T-helper 1 cell treated with Interleukin-12 subunit alpha and Interleukin-12 subunit beta and Interleukin-4 antibody, amounts not matched to agents 30 μg/mL and 1 μg/mL, for 36 hours (primary cell): ENCODE measurements around the gene ZNF24.

Experiments
- H3K27ac Mint-ChIP-seq: one replicate; pipeline ENCODE4 v1.8.0; 2021; ENCODE audit warnings: mild to moderate bottlenecking, mixed read lengths
- H3K27me3 Mint-ChIP-seq: one replicate; pipeline ENCODE4 v1.8.0; 2021; ENCODE audit warnings: low read depth, mixed read lengths
- H3K36me3 Mint-ChIP-seq: one replicate; pipeline ENCODE4 v1.8.0; 2021; ENCODE audit warnings: low read depth, mixed read lengths
- H3K4me1 Mint-ChIP-seq: one replicate; pipeline ENCODE4 v1.8.0; 2021; ENCODE audit warnings: low read depth, mixed read lengths
- H3K4me3 Mint-ChIP-seq: one replicate; pipeline ENCODE4 v1.8.0; 2021; ENCODE audit warnings: mild to moderate bottlenecking, moderate library complexity, mixed read lengths
- H3K9me3 Mint-ChIP-seq: one replicate; pipeline ENCODE4 v1.8.0; 2021; ENCODE audit warnings: mixed read lengths

Gene ZNF24

GRCh38 chr18:35337286-35337685, 6.9 kb downstream of the ZNF24 start:
- peaks cover 79% of the 10 kb centered on the region for H3K36me3 Mint-ChIP-seq

GRCh38 chr18:35335866-35336265, 8.4 kb downstream of the ZNF24 start:
- H3K4me1 Mint-ChIP-seq: peaks cover 7% of the 10 kb centered on the region

More at GRCh38 chr18:35337286-35337685, 6.9 kb downstream of the ZNF24 start:
- Mint-ChIP-seq H3K9me3 (peaks cover 4% of the 10 kb centered on the region), H3K27ac (no peak overlapping the region), H3K27me3 (no peaks in the 10 kb centered on the region), H3K4me1 (peaks cover 9% of the 10 kb centered on the region), H3K4me3 (no peak overlapping the region)

GRCh38 chr18:35334821-35335220, 9.4 kb downstream of the ZNF24 start:
- Mint-ChIP-seq H3K27ac (no peak overlapping the region), H3K27me3 (no peaks in the 10 kb centered on the region), H3K9me3 (peaks cover 4% of the 10 kb centered on the region), H3K4me3 (no peak overlapping the region), H3K4me1 (peaks cover 5% of the 10 kb centered on the region), H3K36me3 (peaks cover 71% of the 10 kb centered on the region)

More at GRCh38 chr18:35335866-35336265, 8.4 kb downstream of the ZNF24 start:
- Mint-ChIP-seq H3K27me3 (no peaks in the 10 kb centered on the region), H3K27ac (no peak overlapping the region), H3K4me3 (no peak overlapping the region), H3K9me3 (peaks cover 4% of the 10 kb centered on the region), H3K36me3 (peaks cover 79% of the 10 kb centered on the region)

- H3K4me1 Mint-ChIP-seq: peaks cover 5% of the 10 kb centered on the region
- H3K36me3 Mint-ChIP-seq: peaks cover 65% of the 10 kb centered on the region
- peaks cover 4% of the 10 kb centered on the region for H3K9me3 Mint-ChIP-seq
- no peak overlapping the region for H3K27ac Mint-ChIP-seq
- H3K27me3 Mint-ChIP-seq: no peaks in the 10 kb centered on the region
- H3K4me3 Mint-ChIP-seq: no peak overlapping the region
These were observed 10.0 kb downstream of the ZNF24 start for GRCh38 chr18:35334212-35334611.

GRCh38 chr18:35331367-35332087, 12.7 kb downstream of the ZNF24 start:
- Mint-ChIP-seq H3K27me3 (no peaks in the 10 kb centered on the region), H3K4me3 (no peak overlapping the region), H3K9me3 (peaks cover 4% of the 10 kb centered on the region), H3K4me1 (peaks cover under 1% of the 10 kb centered on the region), H3K27ac (no peak overlapping the region), H3K36me3 (peaks cover 45% of the 10 kb centered on the region)

- no peaks in the 10 kb centered on the region for H3K27me3 Mint-ChIP-seq
- H3K4me1 Mint-ChIP-seq: no peaks in the 10 kb centered on the region
- H3K9me3 Mint-ChIP-seq: peaks cover 4% of the 10 kb centered on the region
- peaks cover 21% of the 10 kb centered on the region for H3K36me3 Mint-ChIP-seq
- H3K27ac Mint-ChIP-seq: no peak overlapping the region
- no peak overlapping the region for H3K4me3 Mint-ChIP-seq
These were observed 15.4 kb downstream of the ZNF24 start for GRCh38 chr18:35328868-35329267.

- H3K36me3 Mint-ChIP-seq: peaks cover 6% of the 10 kb centered on the region
- no peak overlapping the region for H3K4me3 Mint-ChIP-seq
- H3K27me3 Mint-ChIP-seq: no peaks in the 10 kb centered on the region
- H3K9me3 Mint-ChIP-seq: no peaks in the 10 kb centered on the region
- no peak overlapping the region for H3K27ac Mint-ChIP-seq
- no peaks in the 10 kb centered on the region for H3K4me1 Mint-ChIP-seq
These were observed 17.4 kb downstream of the ZNF24 start for GRCh38 chr18:35326695-35327387.

- H3K4me3 Mint-ChIP-seq: no peak overlapping the region
- H3K4me1 Mint-ChIP-seq: no peaks in the 10 kb centered on the region
- no peaks in the 10 kb centered on the region for H3K27me3 Mint-ChIP-seq
- H3K27ac Mint-ChIP-seq: no peak overlapping the region
- no peaks in the 10 kb centered on the region for H3K9me3 Mint-ChIP-seq
- H3K36me3 Mint-ChIP-seq: peaks cover 6% of the 10 kb centered on the region
These were observed 19.1 kb downstream of the ZNF24 start for GRCh38 chr18:35324926-35325655.

GRCh38 chr18:35322486-35323458, 21.4 kb downstream of the ZNF24 start:
- H3K36me3 Mint-ChIP-seq: peaks cover 3% of the 10 kb centered on the region
- H3K4me3 Mint-ChIP-seq: no peak overlapping the region
- H3K27ac Mint-ChIP-seq: no peak overlapping the region
- no peaks in the 10 kb centered on the region for H3K4me1 Mint-ChIP-seq
- H3K9me3 Mint-ChIP-seq: no peaks in the 10 kb centered on the region
- H3K27me3 Mint-ChIP-seq: no peaks in the 10 kb centered on the region

- Mint-ChIP-seq H3K36me3 (peaks cover 26% of the 10 kb centered on the region), H3K4me3 (no peak overlapping the region), H3K4me1 (no peaks in the 10 kb centered on the region), H3K27ac (no peak overlapping the region), H3K9me3 (peaks cover 78% of the 10 kb centered on the region), H3K27me3 (no peaks in the 10 kb centered on the region)
These were observed 32.7 kb downstream of the ZNF24 start for GRCh38 chr18:35311496-35311895.

- H3K4me1 Mint-ChIP-seq: no peaks in the 10 kb centered on the region
- no peaks in the 10 kb centered on the region for H3K27me3 Mint-ChIP-seq
- H3K27ac Mint-ChIP-seq: no peak overlapping the region
- no peak overlapping the region for H3K4me3 Mint-ChIP-seq
- H3K36me3 Mint-ChIP-seq: peaks cover 65% of the 10 kb centered on the region
- peaks cover 80% of the 10 kb centered on the region for H3K9me3 Mint-ChIP-seq
These were observed 37.5 kb downstream of the ZNF24 start for GRCh38 chr18:35306588-35307250.

GRCh38 chr18:35303610-35304009, 40.6 kb downstream of the ZNF24 start:
- Mint-ChIP-seq H3K9me3 (peaks cover 78% of the 10 kb centered on the region), H3K36me3 (peaks cover 81% of the 10 kb centered on the region), H3K27ac (no peak overlapping the region), H3K27me3 (no peaks in the 10 kb centered on the region), H3K4me1 (no peaks in the 10 kb centered on the region), H3K4me3 (no peak overlapping the region)

GRCh38 chr18:35296060-35296459, 48.2 kb downstream of the ZNF24 start:
- no peak overlapping the region for H3K4me3 Mint-ChIP-seq
- no peak overlapping the region for H3K27ac Mint-ChIP-seq
- H3K27me3 Mint-ChIP-seq: no peaks in the 10 kb centered on the region
- peaks cover 48% of the 10 kb centered on the region for H3K9me3 Mint-ChIP-seq
- peaks cover 12% of the 10 kb centered on the region for H3K4me1 Mint-ChIP-seq
- H3K36me3 Mint-ChIP-seq: peaks cover 73% of the 10 kb centered on the region
